Measurements from ENCODE around the gene ODF2L. TPM values are rescaled to one million over a fixed set of nuclear protein-coding genes. Genes with fewer than 3 reads are reported as not detected.
A peak's percentile ranks its signal among the peaks of the same experiment; 100 is the strongest.

ODF2L gene, protein sequence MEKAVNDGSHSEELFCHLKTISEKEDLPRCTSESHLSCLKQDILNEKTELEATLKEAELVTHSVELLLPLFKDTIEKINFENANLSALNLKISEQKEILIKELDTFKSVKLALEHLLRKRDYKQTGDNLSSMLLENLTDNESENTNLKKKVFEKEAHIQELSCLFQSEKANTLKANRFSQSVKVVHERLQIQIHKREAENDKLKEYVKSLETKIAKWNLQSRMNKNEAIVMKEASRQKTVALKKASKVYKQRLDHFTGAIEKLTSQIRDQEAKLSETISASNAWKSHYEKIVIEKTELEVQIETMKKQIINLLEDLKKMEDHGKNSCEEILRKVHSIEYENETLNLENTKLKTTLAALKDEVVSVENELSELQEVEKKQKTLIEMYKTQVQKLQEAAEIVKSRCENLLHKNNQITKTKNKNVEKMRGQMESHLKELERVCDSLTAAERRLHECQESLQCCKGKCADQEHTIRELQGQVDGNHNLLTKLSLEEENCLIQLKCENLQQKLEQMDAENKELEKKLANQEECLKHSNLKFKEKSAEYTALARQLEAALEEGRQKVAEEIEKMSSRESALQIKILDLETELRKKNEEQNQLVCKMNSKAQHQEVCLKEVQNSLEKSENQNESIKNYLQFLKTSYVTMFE
- 10 to 100 TPM; 25.5 to 48.6 TPM for total RNA-seq
- polyA plus RNA-seq (ENCODE audit: insufficient read depth, low read depth, low replicate concordance), result 11.6 TPM
- long read RNA-seq, donor 1, partial matches to known transcripts, result 0 of 5 reads
- long read RNA-seq, donor 1, other reads (novel, unspliced or antisense), result 0 of 5 reads
- long read RNA-seq, donor 2, partial matches to known transcripts, result 0 of 2 reads
- long read RNA-seq, donor 2, other reads (novel, unspliced or antisense), result 0 of 2 reads

DNA sequence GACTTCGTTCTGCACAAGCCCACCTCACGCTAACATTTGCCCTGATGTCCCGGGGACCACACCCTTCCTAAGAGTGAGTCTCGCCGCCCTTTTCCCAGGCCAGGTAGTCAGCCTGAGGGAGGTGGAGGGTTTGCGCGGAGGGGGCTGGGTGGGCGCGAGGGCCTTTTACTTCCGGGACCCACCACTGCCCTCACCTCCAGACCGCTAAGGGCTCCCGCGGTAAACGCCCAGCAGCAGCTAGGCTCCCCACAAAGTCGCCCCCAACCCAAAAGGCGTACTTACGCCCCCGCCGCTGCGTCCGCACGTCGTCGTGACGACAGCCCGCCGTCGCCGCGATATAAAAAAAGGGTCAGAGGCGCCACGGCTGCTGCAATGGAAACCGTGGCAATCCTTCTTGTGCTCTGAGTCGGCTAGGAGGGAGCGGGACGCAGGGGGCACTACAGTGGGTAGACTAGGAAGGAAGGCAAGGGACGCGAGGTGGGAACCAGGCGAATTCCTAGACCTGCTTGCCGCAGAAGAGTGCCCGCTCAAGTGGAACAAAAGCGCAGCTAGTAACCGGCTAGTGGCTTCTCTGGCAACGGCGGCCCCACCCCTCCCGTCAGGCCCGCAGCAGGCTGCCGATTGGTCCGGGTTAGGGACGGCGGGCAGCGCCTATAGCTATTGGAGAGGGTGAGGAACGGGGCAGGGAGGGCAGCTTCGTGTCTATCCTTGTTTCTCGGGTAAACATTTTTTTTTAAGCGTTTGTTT is at the start of gene ODF2L:
TSS of gene ODF2L (minus strand) at position 573 of the 747 bp plus-strand sequence. CDS start 9,296 bp downstream, outside the sequence.
- no peaks in the 10 kb centered on the region for H3K36me3 ChIP-seq (ENCODE audit: low read depth, missing control alignments)
- intact Hi-C loops (cut with DNase I; ENCODE audit: low total_unique reads), result no loop called here
- peak; percentile 95 for DNase-seq
- H3K4me3 ChIP-seq, result peak within 1 kb of the TSS; percentile 73 to 94
- no peaks in the 10 kb centered on the region for H3K27me3 ChIP-seq
- no peaks in the 10 kb centered on the region for H3K9me3 ChIP-seq
- TF ChIP-seq, protein P1, sequence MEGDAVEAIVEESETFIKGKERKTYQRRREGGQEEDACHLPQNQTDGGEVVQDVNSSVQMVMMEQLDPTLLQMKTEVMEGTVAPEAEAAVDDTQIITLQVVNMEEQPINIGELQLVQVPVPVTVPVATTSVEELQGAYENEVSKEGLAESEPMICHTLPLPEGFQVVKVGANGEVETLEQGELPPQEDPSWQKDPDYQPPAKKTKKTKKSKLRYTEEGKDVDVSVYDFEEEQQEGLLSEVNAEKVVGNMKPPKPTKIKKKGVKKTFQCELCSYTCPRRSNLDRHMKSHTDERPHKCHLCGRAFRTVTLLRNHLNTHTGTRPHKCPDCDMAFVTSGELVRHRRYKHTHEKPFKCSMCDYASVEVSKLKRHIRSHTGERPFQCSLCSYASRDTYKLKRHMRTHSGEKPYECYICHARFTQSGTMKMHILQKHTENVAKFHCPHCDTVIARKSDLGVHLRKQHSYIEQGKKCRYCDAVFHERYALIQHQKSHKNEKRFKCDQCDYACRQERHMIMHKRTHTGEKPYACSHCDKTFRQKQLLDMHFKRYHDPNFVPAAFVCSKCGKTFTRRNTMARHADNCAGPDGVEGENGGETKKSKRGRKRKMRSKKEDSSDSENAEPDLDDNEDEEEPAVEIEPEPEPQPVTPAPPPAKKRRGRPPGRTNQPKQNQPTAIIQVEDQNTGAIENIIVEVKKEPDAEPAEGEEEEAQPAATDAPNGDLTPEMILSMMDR (IDR thresholded peaks at IDR 0.05), result no peak
- no peak for TF ChIP-seq POLR2A (IDR thresholded peaks at IDR 0.05)
- H3K27ac ChIP-seq, result peak within 1 kb of the TSS; percentile 26 to 65
- peaks cover 6% of the 10 kb centered on the region for H3K4me1 ChIP-seq
- WGBS, 2 donors, result 0 to 1% methylated on average over 31 to 56 of the region's 56 CpGs

DNA sequence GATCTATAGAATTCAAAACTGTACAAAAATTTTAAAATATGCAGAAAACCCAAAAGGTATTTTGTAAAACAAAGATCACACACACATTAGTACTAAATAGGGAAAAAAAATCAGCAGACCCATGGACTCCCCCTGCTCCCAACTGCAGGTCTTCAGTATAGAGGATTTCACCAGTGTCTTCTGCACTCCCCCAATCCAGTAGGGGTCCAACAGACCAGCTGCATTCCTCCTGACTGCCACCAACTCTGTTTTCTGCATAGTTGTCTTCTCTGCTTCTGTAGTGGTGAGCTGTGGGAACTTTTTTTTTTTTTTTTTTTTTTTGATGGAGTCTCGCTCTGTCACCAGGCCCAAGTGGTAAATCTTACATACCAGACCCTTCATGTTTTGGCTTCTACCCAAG is 49.8 kb upstream of the ODF2L start:
- Histone ChIP-seq H3K4me1 (no peaks in the 10 kb centered on the region), H3K27ac (no peak overlapping the region), H3K9me3 (no peaks in the 10 kb centered on the region), H3K4me3 (no peak overlapping the region), H3K27me3 (no peaks in the 10 kb centered on the region), H3K36me3 (ENCODE audit: low read depth, missing control alignments) (no peaks in the 10 kb centered on the region)
- 82 to 83% methylated on average over 1 of the region's 1 CpG for WGBS, 2 donors
- intact Hi-C loops (cut with DNase I; ENCODE audit: low total_unique reads), result no loop called here
- no peak for TF ChIP-seq POLR2A (IDR thresholded peaks at IDR 0.05)
- TF ChIP-seq, protein P1 (IDR thresholded peaks at IDR 0.05), result no peak
- DNase-seq, result no peak

DNA sequence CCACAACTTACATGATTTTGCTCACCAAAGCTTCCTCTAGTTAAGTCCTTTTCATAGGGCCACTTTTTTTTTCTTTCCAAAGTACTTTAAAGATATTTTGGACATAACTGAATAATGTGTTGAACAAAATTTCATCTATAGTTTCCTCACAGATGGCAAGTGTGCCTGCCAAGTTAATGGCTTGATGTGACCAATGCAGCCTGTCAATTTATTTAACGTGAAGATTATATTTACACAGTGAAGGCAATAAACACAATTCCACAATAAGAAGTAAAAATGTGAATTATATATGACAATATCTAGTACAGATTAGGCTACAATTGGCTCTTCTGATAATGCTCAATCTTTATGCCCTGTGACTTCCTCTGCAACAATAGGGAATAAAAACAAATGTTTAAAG is 45.9 kb upstream of the ODF2L start:
- DNase-seq, result no peak
- Histone ChIP-seq H3K4me3 (no peak overlapping the region), H3K36me3 (ENCODE audit: low read depth, missing control alignments) (no peaks in the 10 kb centered on the region), H3K9me3 (no peaks in the 10 kb centered on the region), H3K4me1 (no peaks in the 10 kb centered on the region), H3K27me3 (no peaks in the 10 kb centered on the region), H3K27ac (no peak overlapping the region)
- intact Hi-C loops (cut with DNase I; ENCODE audit: low total_unique reads), result no loop called here
- 91% methylated on average over 1 of the region's 1 CpG for WGBS, 2 donors
- TF ChIP-seq, protein P1 (IDR thresholded peaks at IDR 0.05), result no peak
- no peak for TF ChIP-seq POLR2A (IDR thresholded peaks at IDR 0.05)

DNA sequence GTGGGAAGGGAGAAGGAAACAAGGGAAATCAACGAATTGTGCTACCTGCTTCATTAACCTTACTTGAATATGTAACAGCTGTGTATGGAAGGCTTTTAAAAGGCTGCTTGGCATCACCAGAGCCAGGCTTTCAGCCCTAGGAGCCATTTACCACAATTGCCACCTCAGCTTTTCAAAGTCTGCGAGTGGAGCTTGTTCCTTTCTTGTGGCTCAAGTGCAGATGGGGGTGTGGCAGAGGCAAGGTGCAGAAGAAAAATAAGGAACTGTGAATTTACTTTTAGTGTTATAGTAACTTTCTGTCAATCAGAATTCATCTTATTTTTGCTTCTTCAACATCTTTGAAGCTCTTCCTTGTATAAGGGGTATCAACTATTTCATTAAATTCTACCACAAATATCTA is 45.5 kb upstream of the ODF2L start:
- Histone ChIP-seq H3K9me3 (no peaks in the 10 kb centered on the region), H3K27me3 (no peaks in the 10 kb centered on the region), H3K4me3 (no peak overlapping the region), H3K4me1 (no peaks in the 10 kb centered on the region), H3K27ac (no peak overlapping the region), H3K36me3 (ENCODE audit: low read depth, missing control alignments) (no peaks in the 10 kb centered on the region)
- 87 to 89% methylated on average over 2 of the region's 2 CpGs for WGBS, 2 donors
- no peak for DNase-seq
- intact Hi-C loops (cut with DNase I; ENCODE audit: low total_unique reads), result no loop called here
- no peak for TF ChIP-seq POLR2A (IDR thresholded peaks at IDR 0.05)
- TF ChIP-seq, protein P1 (IDR thresholded peaks at IDR 0.05), result no peak

Measured in testis (tissue), 5 donors.